ENCODE results near the gene NECTIN4.
"Not testable (repeated sequence)": the region's sequence is repeated elsewhere in the genome, so short reads cannot be mapped to it uniquely, and the experiment has no call there.

Gene NECTIN4

DNA sequence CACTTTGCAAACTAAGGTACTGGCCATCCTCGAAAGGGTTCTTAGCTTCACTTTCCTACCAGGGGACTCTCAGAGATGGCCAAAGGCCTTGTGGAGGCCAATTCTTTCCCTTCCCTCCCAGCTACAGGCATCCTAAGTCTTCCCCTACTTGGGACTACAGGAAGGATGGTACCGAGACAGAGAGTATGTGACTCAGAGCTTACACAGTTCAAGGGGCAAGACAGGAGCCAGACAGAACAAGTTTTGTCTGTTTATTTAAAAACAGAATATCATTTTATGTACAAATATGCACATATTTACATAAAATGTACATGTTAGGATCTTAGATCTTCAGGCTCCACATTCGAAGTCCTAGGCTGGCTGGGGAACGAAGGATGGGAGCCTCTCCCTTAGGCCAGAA, 18.6 kb downstream of the NECTIN4 start:
- no peak overlapping the region for H2AFZ ChIP-seq (ENCODE audit: low read length, unreplicated experiment)
- no peaks in the 10 kb centered on the region for H3K79me2 ChIP-seq (ENCODE audit: control insufficient read depth, insufficient read depth, low read length, unreplicated experiment)
- no peak overlapping the region for H3K4me3 ChIP-seq (ENCODE audit: low read depth, low read length)
- H3K27ac ChIP-seq (ENCODE audit: low read depth, low read length): no peak overlapping the region
- H3K27me3 ChIP-seq (ENCODE audit: insufficient read depth, low read length): no peaks in the 10 kb centered on the region
- no peaks in the 10 kb centered on the region for H3K4me1 ChIP-seq (ENCODE audit: control insufficient read depth, insufficient read depth, low read length, unreplicated experiment)
- no peaks in the 10 kb centered on the region for H3K36me3 ChIP-seq (ENCODE audit: insufficient read depth, low read length)

DNA sequence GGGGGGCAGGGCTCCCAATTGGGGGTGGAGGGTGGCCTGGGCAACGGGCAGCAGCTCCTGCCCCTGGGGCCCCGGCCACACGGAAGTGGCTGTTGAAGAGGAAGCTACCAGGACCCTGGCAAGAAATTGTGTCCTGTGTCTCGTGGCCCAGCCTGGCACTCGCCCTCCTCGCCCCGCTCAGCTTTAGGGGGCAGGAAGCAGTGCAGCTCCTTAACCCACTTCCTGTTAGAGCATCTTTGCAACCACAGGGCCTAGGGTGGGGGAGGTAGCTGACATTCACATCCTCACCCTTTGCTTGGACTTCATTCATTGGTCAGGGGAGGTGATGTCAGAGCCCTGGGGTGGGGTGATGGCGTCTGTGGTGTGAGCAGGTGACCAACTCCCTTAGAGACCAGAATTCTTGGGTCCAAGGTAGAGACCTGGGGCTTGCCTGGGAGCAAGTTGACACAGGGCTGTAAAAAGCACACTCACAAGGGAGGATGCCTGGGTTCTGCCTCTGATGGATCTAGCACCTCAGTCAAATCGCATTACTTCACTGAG, 19.6 kb downstream of the NECTIN4 start, which contains the start of gene ARHGAP30:
TSS of gene ARHGAP30 (minus strand) at position 161 of the 540 bp plus-strand sequence. CDS start 267 bp downstream, outside the sequence.
- no peaks in the 10 kb centered on the region for H3K4me1 ChIP-seq (ENCODE audit: control insufficient read depth, insufficient read depth, low read length, unreplicated experiment)
- H3K36me3 ChIP-seq (ENCODE audit: insufficient read depth, low read length): no peaks in the 10 kb centered on the region
- H3K4me3 ChIP-seq (ENCODE audit: low read depth, low read length): no peak within 1 kb of the TSS
- H3K27me3 ChIP-seq (ENCODE audit: insufficient read depth, low read length): no peaks in the 10 kb centered on the region
- no peak within 1 kb of the TSS for H2AFZ ChIP-seq (ENCODE audit: low read length, unreplicated experiment)
- no peaks in the 10 kb centered on the region for H3K79me2 ChIP-seq (ENCODE audit: control insufficient read depth, insufficient read depth, low read length, unreplicated experiment)
- H3K27ac ChIP-seq (ENCODE audit: low read depth, low read length): no peak within 1 kb of the TSS

DNA sequence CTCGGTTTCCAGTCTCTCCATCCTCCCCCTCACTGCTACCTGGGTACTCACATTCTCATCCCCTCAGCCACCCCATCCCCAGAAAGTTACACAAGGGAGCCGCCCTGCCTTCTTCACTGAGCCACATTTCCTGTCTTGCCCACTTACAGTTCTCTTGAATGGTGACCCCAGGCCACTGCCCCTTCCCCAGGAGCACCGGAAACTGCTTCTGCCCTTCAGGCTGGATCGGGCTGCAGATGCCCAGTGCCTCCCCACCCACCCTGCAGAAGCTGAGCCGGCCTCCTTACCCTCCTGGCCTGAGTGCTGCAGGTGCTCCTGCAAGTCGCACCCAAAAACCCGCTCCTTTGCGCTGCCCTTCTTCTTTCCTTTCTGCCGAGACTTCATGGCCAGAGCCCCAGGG, 20.1 kb downstream of the NECTIN4 start:
- Histone ChIP-seq H3K4me3 (ENCODE audit: low read depth, low read length) (no peak overlapping the region), H3K4me1 (ENCODE audit: control insufficient read depth, insufficient read depth, low read length, unreplicated experiment) (no peaks in the 10 kb centered on the region), H2AFZ (ENCODE audit: low read length, unreplicated experiment) (no peak overlapping the region), H3K27me3 (ENCODE audit: insufficient read depth, low read length) (no peaks in the 10 kb centered on the region), H3K27ac (ENCODE audit: low read depth, low read length) (no peak overlapping the region), H3K79me2 (ENCODE audit: control insufficient read depth, insufficient read depth, low read length, unreplicated experiment) (no peaks in the 10 kb centered on the region), H3K36me3 (ENCODE audit: insufficient read depth, low read length) (no peaks in the 10 kb centered on the region)

DNA sequence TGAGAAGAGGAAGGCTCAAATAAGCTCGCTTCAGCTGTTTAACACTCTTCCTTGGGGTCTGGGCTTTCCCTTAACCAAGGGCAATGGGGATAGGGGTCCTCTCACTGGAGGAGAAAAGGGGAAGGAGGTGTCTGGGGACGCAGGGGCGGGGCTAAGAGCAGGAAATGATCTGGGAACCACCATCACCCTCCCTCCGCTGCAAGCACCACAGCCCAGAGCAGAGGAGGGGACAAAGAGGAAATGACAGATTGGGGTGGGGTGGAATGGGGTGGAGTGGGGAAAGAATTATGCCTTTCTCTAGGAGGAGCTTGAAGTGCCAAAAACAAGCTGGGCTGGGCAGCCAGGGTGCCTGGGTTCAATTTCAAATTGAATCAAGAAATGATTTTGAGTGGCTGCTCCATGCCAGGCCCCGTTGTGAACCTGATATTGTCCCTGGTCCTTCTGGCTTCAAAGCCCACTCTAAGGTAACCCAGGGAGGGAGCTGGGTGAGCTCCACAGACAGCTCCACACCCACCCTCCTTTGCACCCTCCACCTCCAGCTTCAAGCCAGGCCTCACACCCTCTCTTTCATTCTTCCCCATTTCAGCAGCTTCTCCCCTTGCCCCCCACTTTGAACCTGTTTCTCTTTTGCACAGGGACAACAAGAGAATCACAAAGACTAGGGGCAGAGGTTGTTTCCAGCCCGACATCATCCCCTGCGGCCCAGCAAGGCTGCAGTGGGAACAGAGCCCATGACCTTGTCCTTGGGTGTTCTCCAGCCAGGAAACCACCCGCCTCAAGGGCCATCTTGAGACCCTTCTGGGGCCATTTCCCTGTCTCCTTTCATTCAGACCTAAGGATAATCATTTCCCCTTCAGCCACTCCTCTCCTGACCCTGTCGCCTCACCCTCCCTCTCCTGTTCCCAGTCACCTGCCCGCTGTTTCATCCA, 20.8 kb downstream of the NECTIN4 start:
- H3K27me3 ChIP-seq (ENCODE audit: insufficient read depth, low read length): 0 out of 2 replicates have a peak, but pooled peaks cover 3% of the 10 kb centered on the region
- no peak overlapping the region for H3K4me3 ChIP-seq (ENCODE audit: low read depth, low read length)
- H3K79me2 ChIP-seq (ENCODE audit: control insufficient read depth, insufficient read depth, low read length, unreplicated experiment): no peaks in the 10 kb centered on the region
- no peaks in the 10 kb centered on the region for H3K4me1 ChIP-seq (ENCODE audit: control insufficient read depth, insufficient read depth, low read length, unreplicated experiment)
- no peaks in the 10 kb centered on the region for H3K36me3 ChIP-seq (ENCODE audit: insufficient read depth, low read length)
- H2AFZ ChIP-seq (ENCODE audit: low read length, unreplicated experiment): no peak overlapping the region
- no peak overlapping the region for H3K27ac ChIP-seq (ENCODE audit: low read depth, low read length)

DNA sequence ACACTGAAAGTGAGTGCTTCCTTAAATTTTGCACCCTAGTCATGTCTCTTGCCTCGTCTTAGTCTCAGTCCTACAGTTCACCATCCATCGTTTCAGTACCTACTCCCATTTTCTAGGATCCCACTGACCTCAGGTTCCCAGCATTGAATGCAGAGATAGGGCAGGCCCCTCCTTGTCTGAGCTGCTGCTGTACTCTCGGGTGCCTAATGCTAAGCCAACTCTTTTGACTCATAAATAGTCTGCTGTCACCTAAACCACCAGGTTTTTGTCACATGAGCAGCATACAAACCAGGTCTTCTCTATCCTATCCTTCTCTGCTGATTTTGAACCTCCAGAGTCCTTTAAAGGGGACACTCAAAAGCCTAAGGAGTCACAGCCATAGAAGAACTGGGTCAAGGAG, 22.7 kb downstream of the NECTIN4 start:
- H3K4me3 ChIP-seq (ENCODE audit: low read depth, low read length): no peak overlapping the region
- H3K79me2 ChIP-seq (ENCODE audit: control insufficient read depth, insufficient read depth, low read length, unreplicated experiment): no peaks in the 10 kb centered on the region
- H3K27ac ChIP-seq (ENCODE audit: low read depth, low read length): no peak overlapping the region
- no peak overlapping the region for H2AFZ ChIP-seq (ENCODE audit: low read length, unreplicated experiment)
- H3K4me1 ChIP-seq (ENCODE audit: control insufficient read depth, insufficient read depth, low read length, unreplicated experiment): no peaks in the 10 kb centered on the region
- H3K27me3 ChIP-seq (ENCODE audit: insufficient read depth, low read length): 0 out of 2 replicates have a peak, but pooled peaks cover 3% of the 10 kb centered on the region
- no peaks in the 10 kb centered on the region for H3K36me3 ChIP-seq (ENCODE audit: insufficient read depth, low read length)

DNA sequence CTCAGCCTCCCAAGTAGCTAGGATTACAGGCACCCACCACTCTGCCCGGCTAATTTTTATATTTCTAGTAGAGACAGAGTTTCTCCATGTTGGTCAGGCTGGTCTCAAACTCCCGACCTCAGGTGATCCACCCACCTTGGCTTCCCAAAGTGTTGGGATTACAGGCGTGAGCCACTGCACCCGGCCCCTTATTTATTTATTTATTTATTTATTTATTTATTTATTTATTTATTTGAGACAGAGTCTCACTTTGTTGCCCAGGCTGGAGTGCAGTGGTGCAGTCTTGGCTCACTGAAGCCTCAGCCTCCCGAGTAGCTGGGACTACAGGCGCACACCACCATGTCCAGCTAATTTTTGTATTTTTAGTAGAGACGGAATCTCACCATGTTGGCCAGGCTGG, 23.7 kb downstream of the NECTIN4 start:
- H3K27me3 ChIP-seq (ENCODE audit: insufficient read depth, low read length); H3K4me1 ChIP-seq (ENCODE audit: control insufficient read depth, insufficient read depth, low read length, unreplicated experiment); H3K36me3 ChIP-seq (ENCODE audit: insufficient read depth, low read length); H3K79me2 ChIP-seq (ENCODE audit: control insufficient read depth, insufficient read depth, low read length, unreplicated experiment); H3K4me3 ChIP-seq (ENCODE audit: low read depth, low read length); H2AFZ ChIP-seq (ENCODE audit: low read length, unreplicated experiment); H3K27ac ChIP-seq (ENCODE audit: low read depth, low read length): not testable (repeated sequence)

DNA sequence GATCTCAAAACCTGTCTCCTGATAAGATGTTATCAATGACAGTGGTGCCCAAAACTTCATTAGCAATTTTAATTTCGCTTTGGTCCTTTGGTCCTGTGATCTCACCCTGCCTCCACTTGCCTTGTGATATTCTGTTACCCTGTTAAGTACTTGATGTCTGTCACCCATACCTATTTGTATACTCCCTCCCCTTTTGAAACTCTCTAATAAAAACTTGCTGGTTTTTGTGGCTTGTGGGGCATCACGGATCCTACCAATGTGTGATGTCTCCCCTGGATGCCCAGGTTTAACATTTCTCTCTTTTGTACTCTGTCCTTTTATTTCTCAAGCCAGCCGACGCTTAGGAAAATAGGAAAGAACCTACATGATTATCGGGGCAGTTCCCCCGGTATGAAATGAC, 25.4 kb downstream of the NECTIN4 start:
- not testable (repeated sequence) for H2AFZ ChIP-seq (ENCODE audit: low read length, unreplicated experiment); H3K27me3 ChIP-seq (ENCODE audit: insufficient read depth, low read length); H3K79me2 ChIP-seq (ENCODE audit: control insufficient read depth, insufficient read depth, low read length, unreplicated experiment); H3K4me3 ChIP-seq (ENCODE audit: low read depth, low read length); H3K36me3 ChIP-seq (ENCODE audit: insufficient read depth, low read length); H3K27ac ChIP-seq (ENCODE audit: low read depth, low read length); H3K4me1 ChIP-seq (ENCODE audit: control insufficient read depth, insufficient read depth, low read length, unreplicated experiment)

DNA sequence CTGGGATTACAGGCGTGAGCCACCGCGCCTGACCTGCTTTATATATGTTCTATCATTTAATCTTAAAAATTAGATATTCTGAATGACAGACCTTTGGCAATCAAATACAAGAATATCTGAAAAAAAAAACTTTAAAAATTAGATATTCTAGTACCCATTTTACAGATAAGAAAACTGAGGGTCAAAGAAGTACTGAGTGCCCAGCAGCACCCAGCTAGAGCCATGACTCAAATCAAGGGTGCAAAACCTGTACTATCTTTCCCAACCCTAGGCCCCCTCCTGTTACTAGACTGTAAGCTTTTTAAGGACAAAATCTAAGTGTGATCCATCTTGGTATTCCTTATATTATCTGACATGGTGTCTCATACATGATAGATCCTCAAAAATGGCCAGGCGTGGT, 27.9 kb downstream of the NECTIN4 start:
- Histone ChIP-seq H3K79me2 (ENCODE audit: control insufficient read depth, insufficient read depth, low read length, unreplicated experiment) (no peaks in the 10 kb centered on the region), H2AFZ (ENCODE audit: low read length, unreplicated experiment) (no peak overlapping the region), H3K36me3 (ENCODE audit: insufficient read depth, low read length) (no peaks in the 10 kb centered on the region), H3K4me3 (ENCODE audit: low read depth, low read length) (no peak overlapping the region), H3K27ac (ENCODE audit: low read depth, low read length) (no peak overlapping the region), H3K4me1 (ENCODE audit: control insufficient read depth, insufficient read depth, low read length, unreplicated experiment) (no peaks in the 10 kb centered on the region), H3K27me3 (ENCODE audit: insufficient read depth, low read length) (0 out of 2 replicates have a peak, but pooled peaks cover 3% of the 10 kb centered on the region)

DNA sequence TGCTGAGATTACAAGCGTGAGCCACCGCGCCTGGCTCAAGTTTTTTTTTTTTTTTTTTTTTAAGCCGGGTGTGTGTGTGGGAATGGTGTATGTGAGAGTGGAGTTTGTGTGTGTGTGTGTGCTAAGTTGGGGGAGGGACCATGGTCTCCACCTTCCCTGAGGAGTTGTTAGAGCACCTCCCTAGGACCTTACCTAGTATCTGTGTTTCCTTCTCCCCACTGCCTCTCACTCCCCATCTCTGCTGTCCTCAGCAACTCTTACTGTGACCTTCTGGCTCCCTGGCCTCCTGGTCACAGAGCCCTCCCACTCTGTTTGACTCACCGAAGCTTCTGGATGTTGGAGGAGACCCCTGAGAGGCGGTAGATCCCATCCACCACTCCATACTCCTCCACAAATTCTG, 30.1 kb downstream of the NECTIN4 start:
- no peak overlapping the region for H2AFZ ChIP-seq (ENCODE audit: low read length, unreplicated experiment)
- H3K36me3 ChIP-seq (ENCODE audit: insufficient read depth, low read length): no peaks in the 10 kb centered on the region

DNA sequence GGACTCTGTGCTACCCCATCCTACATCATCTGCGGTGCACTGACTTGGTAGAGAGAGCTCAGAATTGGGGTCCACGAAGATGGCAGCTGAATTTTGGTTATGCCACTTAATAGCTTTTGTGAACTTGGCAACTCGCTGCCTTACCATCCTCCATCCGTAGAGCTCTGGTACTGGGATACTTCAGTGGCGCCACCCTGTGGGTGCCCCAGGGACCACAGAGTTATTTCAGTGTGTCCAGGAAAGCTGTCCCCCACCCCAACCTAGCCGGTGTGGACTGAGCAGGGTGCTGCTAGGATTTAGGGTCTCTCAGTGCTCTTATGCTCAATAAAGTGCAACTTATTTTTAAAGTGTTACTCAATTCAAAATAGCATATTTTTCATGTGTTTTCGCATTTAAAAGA, 34.6 kb downstream of the NECTIN4 start:
- peaks cover 3% of the 10 kb centered on the region for H3K4me1 ChIP-seq (ENCODE audit: control insufficient read depth, insufficient read depth, low read length, unreplicated experiment)
- no peaks in the 10 kb centered on the region for H3K27me3 ChIP-seq (ENCODE audit: insufficient read depth, low read length)
- no peak overlapping the region for H2AFZ ChIP-seq (ENCODE audit: low read length, unreplicated experiment)
- H3K4me3 ChIP-seq (ENCODE audit: low read depth, low read length): no peak overlapping the region
- no peaks in the 10 kb centered on the region for H3K79me2 ChIP-seq (ENCODE audit: control insufficient read depth, insufficient read depth, low read length, unreplicated experiment)
- H3K36me3 ChIP-seq (ENCODE audit: insufficient read depth, low read length): no peaks in the 10 kb centered on the region
- no peak overlapping the region for H3K27ac ChIP-seq (ENCODE audit: low read depth, low read length)

More for the DNA sequence above, 30.1 kb downstream of the NECTIN4 start:
- Histone ChIP-seq H3K4me3 (ENCODE audit: low read depth, low read length) (no peak overlapping the region), H3K79me2 (ENCODE audit: control insufficient read depth, insufficient read depth, low read length, unreplicated experiment) (no peaks in the 10 kb centered on the region), H3K27ac (ENCODE audit: low read depth, low read length) (no peak overlapping the region), H3K27me3 (ENCODE audit: insufficient read depth, low read length) (0 out of 2 replicates have a peak, but pooled peaks cover 3% of the 10 kb centered on the region), H3K4me1 (ENCODE audit: control insufficient read depth, insufficient read depth, low read length, unreplicated experiment) (no peaks in the 10 kb centered on the region)

DNA sequence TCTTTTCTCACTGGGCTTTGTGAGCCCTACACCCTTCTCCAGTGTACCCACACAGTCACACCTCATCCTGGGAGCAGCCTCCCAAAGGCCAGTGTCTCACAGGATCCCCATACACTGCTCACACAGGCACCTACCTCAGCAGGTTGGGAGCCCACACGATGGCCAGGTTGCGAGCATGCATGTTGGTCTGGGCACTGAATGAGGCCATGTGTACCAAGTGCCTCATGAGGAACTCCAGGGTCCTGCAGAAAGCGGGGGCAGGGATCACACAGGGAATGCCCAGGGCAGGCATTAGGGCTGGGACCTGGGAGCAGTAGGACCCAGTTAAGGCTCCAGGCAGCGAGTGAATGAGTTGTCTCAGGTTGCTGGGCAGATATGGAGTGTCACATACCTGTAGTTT, 35.1 kb downstream of the NECTIN4 start:
- Histone ChIP-seq H3K36me3 (ENCODE audit: insufficient read depth, low read length) (no peaks in the 10 kb centered on the region), H3K4me3 (ENCODE audit: low read depth, low read length) (no peak overlapping the region), H3K27me3 (ENCODE audit: insufficient read depth, low read length) (no peaks in the 10 kb centered on the region), H2AFZ (ENCODE audit: low read length, unreplicated experiment) (no peak overlapping the region), H3K4me1 (ENCODE audit: control insufficient read depth, insufficient read depth, low read length, unreplicated experiment) (peaks cover 3% of the 10 kb centered on the region), H3K27ac (ENCODE audit: low read depth, low read length) (no peak overlapping the region), H3K79me2 (ENCODE audit: control insufficient read depth, insufficient read depth, low read length, unreplicated experiment) (no peaks in the 10 kb centered on the region)
